ENCODE measurements around the gene TRABD2B.

Gene TRABD2B

GRCh38 chr1:47873337-47873736 is 123.8 kb downstream of the TRABD2B start:
- no peak for DNase-seq

- DNase-seq: no peak
These were observed 124.3 kb downstream of the TRABD2B start for GRCh38 chr1:47872886-47873285.

- DNase-seq: no peak
These were observed 125.3 kb downstream of the TRABD2B start for GRCh38 chr1:47871799-47872353.

DNA sequence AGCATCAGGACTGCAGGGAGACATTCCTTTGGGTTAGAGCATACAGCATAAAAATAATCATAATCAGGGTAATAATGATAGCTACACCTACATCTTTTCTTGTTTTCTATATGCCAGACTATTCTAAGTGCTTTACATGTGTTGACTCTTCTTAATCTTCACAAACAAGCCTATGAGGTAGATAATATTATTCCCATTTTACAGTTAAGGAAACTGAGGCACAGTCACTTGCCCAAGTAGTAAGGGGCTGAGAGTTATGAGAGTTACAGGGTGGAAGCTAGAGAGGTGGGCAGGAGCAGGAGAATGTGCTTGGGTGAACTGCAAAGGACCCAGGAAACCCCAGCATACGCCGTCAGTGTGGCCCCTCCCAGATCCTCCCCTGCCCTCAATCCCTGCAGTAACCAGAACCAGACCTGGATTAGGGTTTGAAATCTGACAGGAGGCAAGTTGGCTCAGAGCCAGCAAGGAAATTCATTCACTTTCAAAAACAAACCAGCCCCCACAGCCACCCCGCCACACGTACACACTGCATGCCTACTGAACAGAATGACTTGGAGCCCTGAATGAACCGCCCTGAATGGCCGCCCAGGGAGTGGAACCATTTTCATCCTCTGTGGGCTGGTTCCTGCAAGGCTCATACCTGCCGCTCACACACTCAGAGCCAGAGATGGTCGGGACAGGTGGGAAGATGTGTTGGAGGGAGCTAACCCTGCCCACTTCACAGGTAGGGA is 126.1 kb downstream of the TRABD2B start:
- DNase-seq: no peak

DNA sequence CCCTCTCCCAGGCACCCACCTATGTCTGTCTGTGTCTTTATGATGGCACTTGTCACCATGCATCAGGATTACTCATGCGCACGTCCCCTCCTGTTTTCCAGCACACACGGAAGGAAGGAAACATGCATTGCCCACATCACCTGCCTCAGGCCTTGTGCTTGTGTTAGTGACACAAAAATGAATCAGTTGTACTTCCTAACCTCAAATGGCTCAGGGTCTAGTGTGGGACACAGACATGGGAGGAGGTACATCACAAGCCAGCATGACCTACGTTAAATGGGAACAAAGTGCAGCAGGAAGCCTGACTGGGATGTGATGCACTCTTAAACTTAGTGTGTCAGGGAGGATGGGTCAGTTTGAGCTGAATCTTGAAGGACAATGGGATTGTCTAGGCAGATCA is 126.7 kb downstream of the TRABD2B start:
- DNase-seq: no peak

DNA sequence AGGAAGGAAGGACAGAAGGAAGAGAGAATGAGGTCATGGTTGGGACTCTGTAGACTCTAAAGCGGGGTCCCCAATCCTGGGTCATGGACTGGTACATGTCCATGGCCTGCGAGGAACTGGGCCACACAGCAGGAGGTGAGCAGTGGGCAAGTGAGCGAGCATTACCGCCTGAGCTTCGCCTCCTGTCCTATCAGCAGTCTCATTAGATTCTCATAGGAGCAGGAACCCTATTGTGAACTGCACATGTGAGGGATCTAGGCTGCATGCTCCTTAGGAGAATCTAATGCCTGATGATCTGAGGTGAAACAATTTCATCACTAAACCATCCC is 128.9 kb downstream of the TRABD2B start:
- no peak for DNase-seq

DNA sequence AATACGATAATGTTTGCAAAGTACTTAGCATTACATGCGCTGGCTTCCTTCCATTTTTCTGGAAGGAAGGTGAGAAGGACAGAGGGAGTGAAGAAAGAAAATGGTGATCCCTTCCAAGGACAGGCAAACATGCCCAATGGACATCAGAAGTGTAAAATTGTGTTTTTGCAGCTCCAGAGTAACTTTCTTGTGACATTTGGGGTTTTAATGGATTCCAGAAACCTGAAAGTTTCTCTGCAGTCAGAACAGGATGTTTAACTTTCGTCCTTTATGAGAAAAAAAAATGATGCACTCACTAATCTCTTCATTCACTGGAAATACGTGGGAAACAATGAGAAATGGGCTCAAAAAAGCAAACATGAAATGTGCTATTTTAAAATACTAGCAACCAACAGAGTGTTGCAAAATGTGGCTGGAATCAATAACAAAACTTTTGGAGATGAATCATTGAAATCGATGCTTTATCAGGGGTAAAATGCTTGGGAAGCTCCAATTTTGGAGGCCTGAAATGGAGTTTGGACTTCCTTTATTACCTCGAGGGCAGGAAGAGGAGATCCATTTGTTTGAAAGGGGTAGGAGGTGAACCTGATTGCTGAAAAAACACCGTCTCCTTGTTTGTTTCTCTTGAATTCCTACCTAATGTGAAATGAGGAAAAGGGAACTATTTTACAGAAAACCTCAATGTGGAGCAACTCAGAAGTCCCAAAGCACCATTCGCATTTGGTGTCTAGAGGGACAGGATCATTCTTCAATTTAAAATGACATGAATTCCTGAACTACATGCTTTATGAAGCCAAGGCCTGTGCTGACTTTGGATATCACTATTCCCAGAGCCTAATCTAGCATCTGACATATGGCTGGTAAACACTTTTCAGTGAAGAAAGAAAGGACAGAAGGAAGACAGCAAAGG is 129.5 kb downstream of the TRABD2B start:
- DNase-seq: no peak

DNA sequence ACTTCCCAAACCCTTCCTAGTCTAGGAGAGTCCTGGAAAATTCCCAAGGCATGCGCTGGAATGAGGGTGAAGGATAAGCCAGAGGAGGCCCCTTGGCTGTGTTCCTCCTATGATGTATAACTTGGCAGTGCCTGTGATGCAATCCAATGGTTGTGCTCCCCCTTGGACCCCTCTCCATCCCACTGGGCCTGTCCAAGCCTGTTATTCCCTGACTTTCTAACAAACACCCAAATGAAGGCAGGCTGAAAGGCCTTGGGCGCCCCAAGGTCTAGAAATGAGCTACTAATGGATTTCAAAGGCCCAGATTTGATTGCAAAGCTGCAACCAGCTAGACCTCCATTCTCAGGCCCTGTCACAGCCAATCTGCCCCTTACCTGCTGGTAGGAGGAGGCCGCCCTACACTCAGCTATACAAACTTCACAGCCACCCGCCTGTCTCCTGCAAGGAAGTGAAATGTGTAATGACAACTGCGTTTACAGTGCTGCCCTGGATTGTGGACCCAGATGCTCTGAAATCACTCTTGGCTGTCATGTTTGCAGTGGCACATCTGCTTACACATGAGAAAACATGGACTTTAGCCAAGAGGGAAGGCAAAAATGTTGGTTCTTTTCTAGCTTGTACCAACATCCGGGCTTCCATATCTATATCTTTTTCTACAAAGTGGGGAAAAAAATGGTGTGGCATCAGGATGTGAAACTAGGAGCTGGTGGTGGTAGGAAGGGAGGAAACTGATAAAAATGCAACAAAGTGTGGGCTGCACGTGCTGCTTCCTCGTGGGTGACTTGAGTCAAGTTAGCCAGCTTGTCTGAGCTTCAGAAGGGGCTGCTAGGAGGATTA is 130.4 kb downstream of the TRABD2B start:
- no peak for DNase-seq

GRCh38 chr1:47865881-47866535 is 131.2 kb downstream of the TRABD2B start:
- no peak for DNase-seq

GRCh38 chr1:47859092-47859743 is 138.0 kb downstream of the TRABD2B start:
- DNase-seq: no peak

- DNase-seq: no peak
These were observed 140.2 kb downstream of the TRABD2B start for GRCh38 chr1:47856996-47857395.

- no peak for DNase-seq
These were observed 142.0 kb downstream of the TRABD2B start for GRCh38 chr1:47855230-47855629.

- DNase-seq: no peak
These were observed 142.5 kb downstream of the TRABD2B start for GRCh38 chr1:47854552-47855144.

- DNase-seq: no peak
These were observed 143.3 kb downstream of the TRABD2B start for GRCh38 chr1:47853852-47854251.

DNA sequence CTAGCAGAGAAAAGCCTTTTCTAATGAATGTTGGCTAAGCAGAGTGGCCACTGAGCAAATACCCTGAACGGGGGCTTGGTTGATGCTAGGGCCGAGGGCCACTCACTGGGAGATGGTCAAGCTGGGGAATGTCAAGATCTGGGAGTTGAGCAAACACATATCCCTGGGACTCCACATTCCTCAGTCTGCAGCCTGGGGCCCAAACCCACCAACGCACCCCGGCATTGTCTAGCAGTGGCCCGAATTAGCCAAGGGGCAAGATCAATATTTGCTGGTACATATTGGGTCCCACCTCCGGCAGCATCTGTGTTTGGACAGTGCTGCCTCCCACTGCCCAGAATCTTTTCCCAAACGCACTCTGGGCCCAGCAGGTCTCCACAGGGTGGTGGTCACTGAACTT is 144.1 kb downstream of the TRABD2B start:
- DNase-seq: no peak

DNA sequence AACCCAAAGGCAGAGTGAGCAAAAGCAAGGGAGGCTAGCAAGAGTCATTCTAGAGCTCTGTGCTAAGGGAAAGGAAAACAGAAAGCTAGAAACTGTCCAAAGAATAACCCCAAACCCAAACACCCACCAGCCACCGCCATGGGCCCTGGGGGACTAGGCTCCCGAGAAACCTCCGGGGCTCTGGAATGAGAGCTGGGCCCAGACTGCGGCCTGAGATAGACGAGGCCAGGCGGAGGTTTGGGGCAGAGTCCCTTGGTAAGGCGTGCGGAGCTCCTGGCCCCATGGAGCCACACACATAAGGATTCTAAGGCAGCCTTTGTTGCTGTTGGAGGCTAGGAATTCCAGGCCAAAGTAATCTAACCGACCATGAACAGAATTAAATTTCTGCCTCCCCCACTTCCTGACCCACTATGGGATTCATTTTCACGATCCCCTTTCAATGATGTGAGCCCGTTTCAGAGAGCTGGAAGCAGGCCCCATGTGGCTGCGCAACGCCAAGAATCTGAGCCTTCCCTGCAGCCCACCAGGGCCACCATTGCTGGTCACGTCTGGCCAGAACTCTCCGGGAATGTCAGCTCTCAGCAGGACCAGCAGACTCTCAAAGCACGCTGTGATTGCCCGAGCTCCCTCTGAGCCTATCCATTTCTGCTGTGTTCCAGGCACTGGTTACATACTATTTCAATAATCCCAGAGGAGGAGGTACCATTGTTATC is 145.0 kb downstream of the TRABD2B start:
- no peak for DNase-seq

GRCh38 chr1:47850451-47850850 is 146.7 kb downstream of the TRABD2B start:
- DNase-seq: no peak

GRCh38 chr1:47849591-47850261 is 147.5 kb downstream of the TRABD2B start:
- no peak for DNase-seq

DNA sequence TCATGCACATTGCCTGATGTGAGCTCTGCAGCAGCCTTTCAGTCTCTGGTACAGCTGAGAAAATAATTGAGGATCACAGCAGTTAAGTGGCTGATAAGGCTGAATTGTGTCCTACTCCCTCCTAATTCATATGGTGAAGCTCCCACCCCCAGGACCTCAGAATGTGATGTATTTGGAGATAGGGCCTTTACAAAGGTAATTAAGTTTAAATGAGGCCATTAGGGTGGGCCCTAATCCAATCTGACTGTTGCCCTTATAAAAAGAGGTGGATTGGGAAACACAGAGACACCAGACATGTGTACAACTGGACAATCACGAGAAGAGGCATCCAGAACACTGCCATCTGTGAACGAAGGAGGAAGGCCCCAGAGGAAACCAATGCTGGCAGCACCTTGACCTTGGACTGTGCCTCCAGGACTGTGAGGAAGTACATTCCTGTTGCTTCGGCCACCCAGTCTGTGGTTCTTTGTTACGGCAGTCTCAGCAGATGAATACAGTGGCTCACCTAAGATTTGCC is 148.1 kb downstream of the TRABD2B start:
- no peak for DNase-seq

DNA sequence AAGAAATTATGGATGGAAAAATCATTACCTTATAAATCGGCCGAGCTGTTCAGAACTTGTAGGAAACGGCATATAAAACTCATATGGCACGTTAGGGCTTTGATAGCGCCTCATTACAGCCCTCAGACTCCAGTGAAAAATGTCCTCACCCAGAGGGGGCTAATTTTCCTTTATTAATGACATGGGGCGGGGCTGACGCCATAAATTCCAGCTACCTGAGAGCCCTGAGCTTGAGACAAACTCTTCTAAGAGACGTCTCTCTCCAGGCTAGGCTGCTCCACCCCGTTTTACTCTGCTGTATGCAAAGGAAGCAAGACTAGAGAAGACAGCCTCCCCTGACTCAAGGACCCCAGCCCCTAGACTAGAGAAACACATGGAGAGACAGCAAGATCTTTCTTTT is 149.4 kb downstream of the TRABD2B start:
- DNase-seq: no peak
